RWPE1 (cell line): ENCODE measurements around the gene NDUFA6.
A peak's percentile ranks its signal among the peaks of the same experiment; 100 is the strongest.
"Not testable (repeated sequence)": the region's sequence is repeated elsewhere in the genome, so short reads cannot be mapped to it uniquely, and the experiment has no call there.

ENCODE experiments used
- CTCF ChIA-PET: fragments of 350-600 bp; sonication (Branson Sonifier 250); formaldehyde crosslinking; extraction: SDS; loops from one replicate; lab custom pipeline; 2021; lab: Yijun Ruan, JAX
- POLR2A ChIA-PET: fragments of 400-600 bp; formaldehyde crosslinking; extraction: SDS; loops from one replicate; lab custom pipeline; 2020; ENCODE audit warnings: antibody characterized with exemption; ENCODE audit not compliant: low non-redundant PET; lab: Yijun Ruan, JAX
- DNase-seq: peaks from one replicate; pipeline ENCODE4 v3.0.0; 2012; ENCODE audit warnings: low spot score
- H3K27ac ChIP-seq: fragments of 450-650 bp; 2 replicates; pipeline ENCODE4 v1.5.1; 2017
- TF ChIP-seq, protein P1 (sequence below): fragments of 450-650 bp; conservative IDR thresholded peaks from 2 replicates; pipeline ENCODE4 v1.5.1; 2017; ENCODE audit warnings: low read depth, mild to moderate bottlenecking

Gene NDUFA6

GRCh38 chr22:42132457-42132856 lies 41.9 kb upstream of the NDUFA6 start:
- TF ChIP-seq, protein P1, sequence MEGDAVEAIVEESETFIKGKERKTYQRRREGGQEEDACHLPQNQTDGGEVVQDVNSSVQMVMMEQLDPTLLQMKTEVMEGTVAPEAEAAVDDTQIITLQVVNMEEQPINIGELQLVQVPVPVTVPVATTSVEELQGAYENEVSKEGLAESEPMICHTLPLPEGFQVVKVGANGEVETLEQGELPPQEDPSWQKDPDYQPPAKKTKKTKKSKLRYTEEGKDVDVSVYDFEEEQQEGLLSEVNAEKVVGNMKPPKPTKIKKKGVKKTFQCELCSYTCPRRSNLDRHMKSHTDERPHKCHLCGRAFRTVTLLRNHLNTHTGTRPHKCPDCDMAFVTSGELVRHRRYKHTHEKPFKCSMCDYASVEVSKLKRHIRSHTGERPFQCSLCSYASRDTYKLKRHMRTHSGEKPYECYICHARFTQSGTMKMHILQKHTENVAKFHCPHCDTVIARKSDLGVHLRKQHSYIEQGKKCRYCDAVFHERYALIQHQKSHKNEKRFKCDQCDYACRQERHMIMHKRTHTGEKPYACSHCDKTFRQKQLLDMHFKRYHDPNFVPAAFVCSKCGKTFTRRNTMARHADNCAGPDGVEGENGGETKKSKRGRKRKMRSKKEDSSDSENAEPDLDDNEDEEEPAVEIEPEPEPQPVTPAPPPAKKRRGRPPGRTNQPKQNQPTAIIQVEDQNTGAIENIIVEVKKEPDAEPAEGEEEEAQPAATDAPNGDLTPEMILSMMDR = no peak
- ChIA-PET CTCF (no interaction called here), POLR2A (no interaction called here)
- no peak for DNase-seq
- no peak overlapping the region for H3K27ac ChIP-seq

DNA sequence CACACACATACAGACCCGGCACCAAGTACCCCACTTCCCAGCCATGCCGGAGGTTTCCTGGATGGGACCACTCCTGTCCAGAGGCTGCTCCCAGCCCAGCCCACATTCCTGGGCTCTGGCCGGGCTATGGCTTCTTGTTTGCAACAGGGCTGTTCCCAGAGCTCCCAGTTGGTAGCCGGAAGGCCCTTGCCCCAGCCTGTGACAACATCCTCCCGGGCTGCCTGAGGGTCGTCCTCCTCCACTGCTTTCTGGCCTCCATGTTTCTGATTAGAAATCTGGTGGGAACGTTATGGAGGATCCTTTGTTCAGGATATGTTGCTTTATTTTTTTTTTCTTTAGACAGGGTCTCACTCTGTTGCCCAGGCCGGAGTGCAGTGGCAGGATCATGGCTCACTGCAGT lies 41.0 kb upstream of the NDUFA6 start:
- POLR2A ChIA-PET = no interaction called here

DNA sequence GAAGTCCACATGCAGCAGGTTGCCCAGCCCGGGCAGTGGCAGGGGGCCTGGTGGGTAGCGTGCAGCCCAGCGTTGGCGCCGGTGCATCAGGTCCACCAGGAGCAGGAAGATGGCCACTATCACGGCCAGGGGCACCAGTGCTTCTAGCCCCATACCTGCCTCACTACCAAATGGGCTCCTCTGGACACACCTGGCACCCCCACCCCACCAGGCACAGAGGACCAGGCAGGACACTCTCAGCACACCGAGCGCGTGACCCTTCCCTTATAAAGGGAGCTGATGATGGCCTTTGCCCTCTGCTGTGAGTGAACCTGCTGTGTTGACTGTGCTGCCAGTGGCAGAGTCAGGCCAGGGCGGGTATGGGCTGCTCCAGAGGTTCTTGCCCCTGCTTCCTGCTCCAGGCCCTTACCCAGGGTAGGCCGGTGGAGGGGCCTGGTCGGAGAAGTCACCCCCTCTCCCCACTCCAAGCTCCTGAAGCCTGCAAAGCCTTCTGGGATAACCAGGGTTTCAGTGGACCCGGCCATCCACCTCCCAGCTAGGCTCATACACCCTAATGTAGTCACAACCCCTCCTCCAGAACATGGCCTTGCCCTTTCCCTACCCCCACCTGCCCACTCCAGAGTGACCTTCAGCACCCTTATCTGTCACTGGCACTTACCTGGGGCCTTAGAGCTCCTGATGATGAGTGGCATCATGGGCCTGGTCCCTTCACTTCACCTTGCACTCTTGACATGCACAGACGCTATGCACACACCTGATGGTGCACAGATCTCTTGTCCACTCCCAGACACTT lies 40.3 kb upstream of the NDUFA6 start, which contains the start of gene CYP2D6:
Gene CYP2D6 (minus strand): TSS at position 172 of the 793 bp plus-strand sequence. CDS start 19 bp downstream, at position 153.
- H3K27ac ChIP-seq, DNase-seq, POLR2A ChIA-PET: not testable (repeated sequence)
- CTCF ChIA-PET = interaction anchor here (0.7 kb wide), 1 partner anchor 135 kb away, joined by 3 read pairs; no protein-coding TSS in a partner anchor

More for the DNA sequence above, 41.0 kb upstream of the NDUFA6 start:
- TF ChIP-seq, protein P1 = no peak
- CTCF ChIA-PET = interaction anchor here (0.6 kb wide), 2 partner anchors 120 to 328 kb away, joined by 3 to 5 read pairs; no protein-coding TSS in a partner anchor
- H3K27ac ChIP-seq = no peak overlapping the region
- no peak for DNase-seq

GRCh38 chr22:42130182-42130581 lies 39.6 kb upstream of the NDUFA6 start:
- CTCF ChIA-PET, POLR2A ChIA-PET, DNase-seq, H3K27ac ChIP-seq: not testable (repeated sequence)

GRCh38 chr22:42128776-42129694 lies 38.5 kb upstream of the NDUFA6 start:
- H3K27ac ChIP-seq, POLR2A ChIA-PET, CTCF ChIA-PET: not testable (repeated sequence)
- peak; percentile 44 for DNase-seq

DNA sequence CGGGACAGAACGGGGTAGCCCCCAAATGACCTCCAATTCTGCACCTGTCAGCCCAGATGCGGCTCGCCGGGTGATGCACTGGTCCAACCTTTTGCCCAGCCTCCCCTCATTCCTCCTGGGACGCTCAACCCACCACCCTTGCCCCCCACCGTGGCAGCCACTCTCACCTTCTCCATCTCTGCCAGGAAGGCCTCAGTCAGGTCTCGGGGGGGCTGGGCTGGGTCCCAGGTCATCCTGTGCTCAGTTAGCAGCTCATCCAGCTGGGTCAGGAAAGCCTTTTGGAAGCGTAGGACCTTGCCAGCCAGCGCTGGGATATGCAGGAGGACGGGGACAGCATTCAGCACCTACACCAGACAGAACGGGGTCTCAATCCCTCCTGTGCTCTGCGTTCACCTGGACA lies 37.4 kb upstream of the NDUFA6 start:
- POLR2A ChIA-PET, DNase-seq, H3K27ac ChIP-seq, CTCF ChIA-PET: not testable (repeated sequence)

GRCh38 chr22:42127606-42128005 lies 37.0 kb upstream of the NDUFA6 start:
- TF ChIP-seq, protein P1 = no peak
- ChIA-PET CTCF (no interaction called here), POLR2A (no interaction called here)
- no peak overlapping the region for H3K27ac ChIP-seq
- no peak for DNase-seq

GRCh38 chr22:42123529-42123928 lies 33.0 kb upstream of the NDUFA6 start:
- POLR2A ChIA-PET, H3K27ac ChIP-seq, CTCF ChIA-PET, DNase-seq: not testable (repeated sequence)

GRCh38 chr22:42120231-42121021 lies 29.9 kb upstream of the NDUFA6 start:
- CTCF ChIA-PET, H3K27ac ChIP-seq, POLR2A ChIA-PET, DNase-seq: not testable (repeated sequence)
